GM19240 (cell line): ENCODE data around the gene ATP10A.
"Not testable (repeated sequence)": the region's sequence is repeated elsewhere in the genome, so short reads cannot be mapped to it uniquely, and the experiment has no call there.

Experiments used
- DNase-seq: peaks from one replicate; pipeline ENCODE4 v3.0.0; 2011; ENCODE audit warnings: low spot score; ENCODE audit not compliant: insufficient read length

ATP10A gene

DNA sequence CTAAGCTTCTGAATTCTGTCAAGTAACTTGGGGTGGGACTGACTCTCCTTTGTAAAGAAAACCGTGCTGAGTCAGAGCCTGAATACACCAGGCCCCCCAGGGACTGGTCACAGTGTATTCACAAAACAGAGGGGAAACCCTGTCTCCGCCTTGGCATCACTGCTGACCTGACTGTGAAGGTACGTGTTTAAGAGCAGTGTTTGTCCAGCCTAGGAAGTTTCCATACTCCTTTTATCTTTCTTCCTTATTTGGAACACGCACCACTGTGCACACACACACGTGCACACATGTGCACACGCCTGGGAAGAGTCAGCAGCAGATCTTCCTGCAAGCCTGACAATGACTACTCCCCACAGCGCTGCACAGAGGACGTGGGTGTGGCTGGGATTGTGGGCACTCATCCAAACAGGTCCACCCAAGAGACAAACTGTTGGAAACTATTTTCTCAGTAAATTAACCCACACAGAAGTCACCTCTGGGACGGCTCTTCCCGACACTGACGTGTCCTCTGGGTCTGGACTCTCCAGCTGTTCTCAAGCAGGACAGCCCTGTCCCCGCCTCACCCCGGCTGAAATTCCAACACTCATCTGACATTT is 87.7 kb downstream of the ATP10A start:
- no peak for DNase-seq

DNA sequence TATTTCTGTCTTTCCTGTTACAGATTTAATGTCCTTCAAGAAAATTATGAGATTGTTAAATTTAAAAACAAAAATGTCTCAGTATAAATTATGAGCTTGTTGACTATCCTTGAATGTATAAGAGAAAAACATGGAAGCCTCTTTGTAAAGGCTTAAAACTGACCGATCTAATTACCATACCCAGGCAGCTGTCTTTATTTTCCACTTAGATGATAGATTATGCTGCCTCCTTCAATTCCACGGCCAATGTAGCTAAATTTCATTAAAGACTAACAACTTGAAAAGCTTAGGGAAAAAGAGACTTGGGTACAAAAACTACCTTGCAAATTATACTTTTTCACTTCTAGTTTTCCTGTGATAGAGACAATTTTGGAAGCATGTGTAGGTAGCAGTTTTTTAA is 88.3 kb downstream of the ATP10A start:
- DNase-seq = no peak

DNA sequence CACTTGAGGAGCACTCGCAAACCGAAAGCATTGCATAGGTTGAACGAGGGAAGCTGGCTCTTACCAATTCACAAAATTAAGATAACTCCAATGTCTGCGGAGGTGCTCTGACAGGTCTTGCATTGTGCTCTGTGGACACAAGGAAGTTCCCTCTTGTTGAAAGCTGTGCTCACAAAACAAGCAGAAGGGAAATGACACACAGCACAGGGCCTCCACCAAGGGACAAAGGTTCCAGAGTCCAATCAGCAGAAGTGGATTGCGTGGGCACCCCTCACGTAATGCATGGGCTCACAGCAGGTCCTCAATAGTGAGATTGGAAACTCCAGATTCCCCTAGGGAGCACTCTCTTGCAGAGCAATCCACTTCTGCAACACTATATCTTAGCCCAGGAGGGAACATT is 89.9 kb downstream of the ATP10A start:
- DNase-seq = no peak

DNA sequence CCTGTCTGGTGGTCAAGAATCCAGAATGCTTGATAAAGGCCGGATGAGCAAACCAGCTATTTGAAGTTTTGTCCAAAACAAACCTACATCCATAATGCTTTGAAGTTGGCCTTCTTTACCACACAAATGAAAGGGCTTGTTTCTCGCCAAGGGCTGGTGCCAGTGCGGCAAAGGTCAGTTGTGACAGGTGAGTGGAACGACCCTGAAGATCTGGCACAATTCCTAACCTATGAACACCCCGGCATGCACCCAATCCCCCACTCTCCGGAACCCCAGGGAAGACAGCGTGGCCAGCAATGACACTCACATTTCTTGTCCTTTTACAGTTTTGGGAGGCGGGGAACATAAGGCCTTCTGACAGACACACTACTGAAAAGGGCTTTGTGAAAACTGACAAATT is 90.6 kb downstream of the ATP10A start:
- DNase-seq = no peak

DNA sequence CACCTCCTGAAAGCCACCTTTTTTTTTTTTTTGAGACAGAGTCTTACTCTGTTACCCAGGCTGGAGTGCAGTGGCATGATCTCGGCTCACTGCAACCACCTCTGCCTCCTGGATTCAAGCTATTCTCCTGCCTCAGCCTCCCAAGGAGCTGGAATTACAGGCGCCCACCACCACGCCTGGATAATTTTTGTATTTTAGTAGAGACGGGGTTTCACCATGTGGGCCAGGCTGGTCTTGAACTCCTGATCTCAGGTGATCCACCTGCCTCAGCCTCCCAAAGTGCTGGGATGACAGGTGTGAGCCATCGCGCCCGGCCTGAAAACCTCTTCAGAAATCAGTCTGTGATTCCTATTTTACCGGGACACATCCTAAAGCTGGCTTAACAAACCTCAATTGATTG is 91.4 kb downstream of the ATP10A start:
- not testable (repeated sequence) for DNase-seq

DNA sequence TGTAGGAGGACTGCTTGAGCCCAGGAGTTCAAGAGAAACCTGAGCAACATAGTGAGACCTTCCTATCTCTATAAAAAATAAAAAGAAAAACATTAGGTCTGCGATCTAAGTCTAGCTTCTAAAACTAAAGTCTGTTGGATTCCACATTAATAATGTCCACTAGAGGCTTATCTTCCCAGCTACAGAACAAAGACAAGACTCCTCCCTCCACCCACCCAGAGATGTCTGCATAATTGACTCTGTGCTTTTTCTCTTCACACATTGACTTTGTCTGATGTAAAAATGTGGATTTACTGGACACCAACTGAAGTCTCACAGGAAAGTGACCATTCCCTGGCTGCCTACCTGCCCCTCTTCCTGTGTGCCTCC is 91.8 kb downstream of the ATP10A start:
- no peak for DNase-seq

DNA sequence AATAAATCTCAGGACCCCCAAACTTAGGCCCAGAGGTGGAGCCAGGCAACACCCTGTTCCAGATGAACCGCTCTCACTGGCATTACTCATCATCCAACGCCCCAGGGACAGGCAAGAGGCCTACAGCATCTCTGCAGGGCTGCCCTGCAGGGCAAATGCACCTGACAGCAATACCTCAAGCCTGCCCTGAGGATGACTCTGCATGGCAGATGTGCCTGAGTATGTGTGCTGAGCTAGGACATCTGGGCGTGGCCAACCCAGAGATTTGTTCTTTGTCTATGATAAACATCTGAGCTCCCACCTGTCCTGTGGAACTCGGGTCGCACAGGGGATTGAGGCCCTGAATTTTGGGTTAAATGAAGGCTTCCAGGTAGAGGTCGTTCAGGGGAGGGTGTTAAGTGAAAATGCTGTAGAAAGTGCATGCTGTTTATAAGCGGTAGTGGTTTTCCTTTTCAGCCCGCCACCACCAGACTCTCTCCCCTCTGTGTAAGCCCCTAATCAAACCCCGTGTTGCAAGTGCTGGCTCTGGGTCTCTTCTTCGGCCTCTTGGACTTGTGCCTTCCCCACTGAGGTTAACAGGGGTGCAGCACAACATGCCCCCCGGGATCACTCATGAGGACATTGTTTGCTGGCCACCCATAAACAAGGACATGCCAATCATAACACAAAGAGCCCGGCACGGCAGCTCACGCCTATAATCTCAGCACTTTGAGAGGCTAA is 92.3 kb downstream of the ATP10A start:
- DNase-seq = no peak

DNA sequence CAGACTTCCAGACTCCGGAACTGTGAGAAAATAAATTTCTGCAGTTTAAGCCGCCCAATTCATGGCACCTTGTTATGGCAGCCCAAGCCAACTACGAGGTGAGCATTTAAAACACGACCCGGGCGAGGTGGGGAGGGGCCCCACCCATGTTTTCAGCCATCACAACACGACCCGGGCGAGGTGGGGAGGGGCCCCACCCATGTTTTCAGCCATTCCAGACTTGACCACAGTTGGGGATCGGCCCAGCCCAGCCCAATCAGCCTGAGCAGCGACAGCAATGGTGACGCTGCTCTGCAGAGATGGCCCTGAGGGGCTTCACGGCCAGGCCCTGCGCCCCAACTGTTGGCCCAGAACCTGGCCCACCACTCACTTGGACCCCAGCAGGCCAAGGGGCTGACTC is 93.1 kb downstream of the ATP10A start:
- no peak for DNase-seq

DNA sequence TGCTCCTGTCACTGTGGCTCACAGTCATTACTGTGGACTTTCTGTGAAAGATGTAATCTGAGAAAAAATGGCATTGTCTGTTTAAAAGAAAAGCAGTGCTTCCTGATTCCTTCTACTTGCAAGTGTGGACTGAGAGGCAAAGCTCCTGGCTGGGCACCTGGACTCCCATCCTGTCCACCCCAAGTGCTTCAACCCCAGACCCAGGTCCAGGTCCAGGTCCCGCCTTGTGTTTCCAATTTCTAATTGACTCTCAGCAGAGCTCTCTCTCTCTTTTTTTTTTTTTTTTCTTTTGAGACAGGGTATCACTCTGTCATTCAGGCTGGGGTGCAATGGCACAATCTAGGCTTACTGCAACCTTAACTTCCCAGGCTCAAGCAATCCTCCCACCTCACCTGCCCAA is 94.9 kb downstream of the ATP10A start:
- no peak for DNase-seq

DNA sequence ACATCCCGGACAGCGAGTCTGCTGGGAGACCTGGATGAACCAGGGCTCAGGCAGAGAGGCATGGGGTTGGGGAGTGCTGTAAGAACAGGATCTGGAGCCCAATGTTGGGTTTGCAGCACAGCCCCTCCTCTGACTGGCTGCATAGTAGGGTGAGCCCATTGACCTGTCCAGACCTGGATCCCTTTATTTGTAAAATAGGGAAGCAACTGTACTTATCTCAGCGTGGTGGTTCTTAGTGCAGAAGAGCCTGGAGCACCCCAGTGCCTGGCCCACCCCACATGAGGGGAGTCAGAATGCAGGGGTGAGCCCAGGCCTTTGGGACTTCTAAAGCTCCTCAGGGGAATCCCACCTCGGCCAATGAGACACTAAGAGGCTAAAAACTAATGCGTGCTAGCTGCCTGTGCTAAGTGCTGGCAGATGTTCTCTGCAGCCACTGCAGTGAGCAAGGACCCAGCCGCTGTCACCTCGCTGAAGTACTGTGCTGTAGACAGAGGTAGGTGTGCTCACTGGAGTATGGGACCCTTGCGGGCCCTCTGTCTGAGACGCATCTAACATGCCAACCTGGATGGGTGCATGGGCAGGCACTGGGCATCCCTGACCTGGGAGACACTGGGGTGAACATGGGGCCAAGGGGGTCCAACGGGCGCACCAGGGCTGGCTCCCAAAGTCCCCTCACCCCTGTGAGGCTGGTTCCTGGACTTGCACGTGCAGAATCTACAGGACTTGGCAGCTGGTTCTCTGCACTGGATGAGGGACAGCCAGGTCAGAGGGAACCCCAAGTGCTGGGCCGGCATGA is 95.6 kb downstream of the ATP10A start:
- DNase-seq = no peak

DNA sequence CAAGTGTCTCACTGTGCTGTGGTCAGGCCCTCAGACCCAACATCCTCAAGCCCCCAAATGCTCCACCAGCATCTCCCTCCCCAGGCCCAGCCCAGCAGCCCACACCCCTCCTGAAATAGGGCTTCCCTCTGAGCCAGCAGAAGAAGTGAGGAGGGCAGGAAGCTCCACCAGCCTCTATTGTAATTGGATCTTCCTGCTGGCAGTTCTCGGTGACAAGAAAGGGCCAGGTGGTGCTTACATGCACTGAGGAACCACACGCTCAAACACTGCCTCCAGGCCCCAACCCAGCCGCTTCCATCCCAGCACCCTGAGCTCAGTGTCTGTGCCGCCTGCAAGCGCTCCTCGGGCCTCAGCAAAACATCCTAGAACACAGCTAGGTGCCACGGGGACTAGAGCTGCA is 96.7 kb downstream of the ATP10A start:
- DNase-seq = no peak

DNA sequence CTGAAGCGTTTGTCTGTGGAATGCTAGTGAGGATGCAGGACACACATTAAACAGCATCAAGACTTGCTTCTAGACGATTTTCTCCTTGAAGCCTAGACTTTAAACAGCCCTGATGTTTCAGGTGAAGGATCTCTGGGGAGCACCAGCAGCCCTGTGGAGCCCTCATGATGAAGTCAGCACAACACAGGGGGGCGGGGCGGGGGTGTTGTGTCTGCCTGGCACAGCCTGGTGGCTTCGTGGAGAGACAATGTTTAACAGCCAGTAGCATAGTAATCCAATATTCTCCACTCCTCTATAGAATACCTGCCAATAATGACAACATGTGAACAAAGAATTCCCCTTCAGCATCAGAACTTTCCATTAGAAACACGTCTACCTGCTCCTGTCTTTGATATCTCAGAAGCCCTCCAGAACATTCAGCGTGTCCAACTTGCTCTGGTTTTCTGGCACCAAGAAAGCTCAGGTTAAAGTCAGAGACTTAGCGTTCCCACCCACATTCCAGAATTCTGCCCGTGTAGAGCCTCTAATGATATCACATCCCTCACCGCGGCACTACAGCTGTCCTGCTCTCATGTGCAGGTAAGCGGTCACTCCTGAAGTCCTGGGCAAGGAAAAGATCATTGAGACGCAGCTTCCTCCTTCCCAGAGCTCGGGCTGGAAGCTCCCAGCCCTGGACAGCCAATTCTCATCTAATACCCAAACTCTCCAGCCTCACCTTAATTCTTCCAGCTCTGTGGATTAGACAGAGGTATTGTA is 98.0 kb downstream of the ATP10A start:
- no peak for DNase-seq

DNA sequence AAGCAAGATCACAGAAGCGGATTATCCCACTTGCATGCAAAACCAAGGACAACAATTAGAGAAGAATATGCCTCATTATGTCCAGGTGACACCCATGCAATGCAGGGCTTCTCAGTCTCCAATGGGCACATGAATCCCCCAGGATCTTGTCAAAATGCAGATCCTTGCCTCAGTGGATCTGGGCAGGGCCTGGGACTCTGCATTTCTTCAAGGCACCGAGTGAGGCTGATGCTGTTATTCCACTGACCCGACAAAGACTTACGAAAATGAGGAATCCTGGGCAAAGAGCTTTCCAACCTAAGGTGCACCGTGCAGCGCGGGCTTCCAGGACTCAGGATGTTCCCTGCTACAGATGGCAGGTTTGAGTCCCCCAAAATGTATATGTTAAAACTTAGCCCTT is 99.2 kb downstream of the ATP10A start:
- DNase-seq = no peak

DNA sequence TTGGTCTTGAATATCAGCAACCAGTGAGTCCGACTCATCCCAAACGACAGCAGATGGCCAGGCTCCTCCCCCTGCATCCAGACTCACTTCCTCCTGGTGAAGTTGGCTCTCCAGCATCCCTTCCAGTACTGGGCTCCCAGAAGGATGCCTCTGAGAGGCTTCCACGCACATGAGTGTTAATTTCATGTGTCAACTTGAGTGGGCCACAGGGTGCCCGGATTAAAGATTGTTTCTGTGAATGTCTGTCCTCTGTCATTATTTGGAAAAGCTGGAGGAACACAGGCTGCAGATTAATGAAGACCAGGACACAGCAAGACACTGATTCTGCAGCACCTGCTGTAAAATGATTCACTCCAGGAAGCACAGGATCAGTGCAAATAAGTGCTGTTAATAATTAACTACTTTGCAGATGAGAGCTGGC is 99.8 kb downstream of the ATP10A start:
- DNase-seq = no peak

DNA sequence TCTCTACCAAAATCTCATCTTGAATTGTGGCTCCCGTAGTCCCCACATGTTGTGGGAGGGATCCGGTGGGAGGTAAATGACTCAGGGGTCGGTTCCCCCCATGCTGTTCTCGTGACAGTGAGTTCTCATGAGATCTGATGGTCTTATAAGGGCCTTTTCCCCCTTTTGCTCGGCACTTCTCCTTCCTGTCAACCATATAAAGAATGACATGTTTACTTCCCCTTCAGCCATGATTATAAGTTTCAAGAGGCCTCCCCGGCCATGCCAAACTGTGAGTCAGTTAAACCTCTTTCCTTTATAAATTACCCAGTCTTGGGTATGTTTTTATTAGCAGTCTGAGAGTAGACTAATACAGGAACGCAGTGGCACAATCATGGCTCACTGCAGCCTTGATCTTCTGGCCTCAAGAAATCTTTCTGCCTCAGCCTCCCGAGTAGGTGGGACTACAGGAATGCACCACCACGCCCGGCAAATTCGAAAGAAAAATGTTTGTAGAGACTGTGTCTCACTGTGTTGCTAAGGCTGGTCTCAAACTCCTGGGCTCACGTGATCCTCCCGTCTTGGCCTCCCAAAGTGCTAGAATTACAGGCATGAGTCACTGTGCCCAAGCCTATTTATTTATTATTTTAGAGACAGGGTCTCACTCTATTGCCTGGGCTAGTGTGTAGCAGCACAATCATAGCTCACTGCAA is 101.0 kb downstream of the ATP10A start:
- DNase-seq = no peak

DNA sequence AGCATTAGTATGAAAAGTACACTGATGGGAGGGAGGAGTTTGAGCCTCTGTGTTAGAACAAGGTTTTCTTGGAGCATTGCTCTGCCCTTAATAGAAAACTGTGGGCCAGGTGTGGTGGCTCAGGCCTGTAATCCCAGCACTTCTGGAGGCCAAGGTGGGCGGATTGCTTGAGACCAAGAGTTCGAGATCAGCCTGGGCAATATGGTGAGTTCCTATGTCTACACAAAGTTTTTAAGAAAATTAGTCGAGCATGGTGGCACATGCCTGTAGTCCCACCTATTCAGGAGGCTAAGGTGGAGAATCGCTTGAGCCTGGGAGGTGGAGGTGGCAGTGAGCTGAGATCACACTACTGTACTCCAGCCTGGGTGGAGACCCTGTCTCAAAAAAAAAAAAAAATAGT is 103.7 kb downstream of the ATP10A start:
- DNase-seq = no peak

DNA sequence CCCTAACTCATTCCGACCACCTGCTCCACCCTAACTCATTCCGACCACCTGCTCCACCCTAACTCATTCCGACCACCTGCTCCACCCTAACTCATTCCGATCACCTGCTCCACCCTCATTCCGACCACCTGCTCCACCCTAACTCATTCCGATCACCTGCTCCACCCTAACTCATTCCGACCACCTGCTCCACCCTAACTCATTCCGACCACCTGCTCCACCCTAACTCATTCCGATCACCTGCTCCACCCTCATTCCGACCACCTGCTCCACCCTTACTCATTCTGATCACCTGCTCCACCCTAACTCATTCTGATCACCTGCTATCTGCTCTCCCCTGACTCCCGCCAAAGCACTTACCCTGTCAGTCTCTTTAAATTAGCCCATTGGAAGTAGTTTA is 104.5 kb downstream of the ATP10A start:
- not testable (repeated sequence) for DNase-seq

DNA sequence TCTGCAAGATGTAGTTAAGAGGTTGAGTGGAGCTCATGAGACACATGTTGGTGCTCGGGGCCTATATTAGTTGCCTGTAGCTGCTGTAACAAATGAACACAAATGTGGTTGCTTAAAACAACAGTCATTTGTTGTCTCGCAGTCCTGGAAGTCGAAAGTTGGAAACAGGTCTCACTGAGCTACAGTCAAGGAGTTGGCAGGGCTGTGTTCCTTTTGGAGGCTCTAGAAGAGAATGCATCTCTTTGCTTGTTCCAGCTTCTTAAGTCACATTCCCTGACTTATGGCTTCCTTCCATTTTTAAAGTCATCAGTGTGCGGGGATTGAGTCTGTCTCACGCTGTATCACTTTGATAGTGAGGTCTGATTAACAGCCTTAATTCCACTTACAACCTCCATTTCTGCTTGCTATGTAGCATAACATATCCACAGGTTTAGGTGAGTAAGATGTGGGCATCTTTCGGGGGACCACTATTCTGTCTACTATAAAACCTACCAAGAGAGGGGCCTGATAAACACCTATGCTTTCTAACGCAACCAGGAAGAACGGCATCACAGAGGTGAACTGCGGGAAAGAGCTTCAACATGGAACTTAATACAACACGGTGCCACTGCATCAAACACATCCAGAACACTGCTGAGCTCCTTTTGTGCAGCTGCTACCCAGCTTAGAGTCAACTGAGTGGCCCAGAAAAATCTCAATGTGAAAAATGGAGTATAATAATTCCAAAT is 119.4 kb downstream of the ATP10A start:
- DNase-seq = no peak

DNA sequence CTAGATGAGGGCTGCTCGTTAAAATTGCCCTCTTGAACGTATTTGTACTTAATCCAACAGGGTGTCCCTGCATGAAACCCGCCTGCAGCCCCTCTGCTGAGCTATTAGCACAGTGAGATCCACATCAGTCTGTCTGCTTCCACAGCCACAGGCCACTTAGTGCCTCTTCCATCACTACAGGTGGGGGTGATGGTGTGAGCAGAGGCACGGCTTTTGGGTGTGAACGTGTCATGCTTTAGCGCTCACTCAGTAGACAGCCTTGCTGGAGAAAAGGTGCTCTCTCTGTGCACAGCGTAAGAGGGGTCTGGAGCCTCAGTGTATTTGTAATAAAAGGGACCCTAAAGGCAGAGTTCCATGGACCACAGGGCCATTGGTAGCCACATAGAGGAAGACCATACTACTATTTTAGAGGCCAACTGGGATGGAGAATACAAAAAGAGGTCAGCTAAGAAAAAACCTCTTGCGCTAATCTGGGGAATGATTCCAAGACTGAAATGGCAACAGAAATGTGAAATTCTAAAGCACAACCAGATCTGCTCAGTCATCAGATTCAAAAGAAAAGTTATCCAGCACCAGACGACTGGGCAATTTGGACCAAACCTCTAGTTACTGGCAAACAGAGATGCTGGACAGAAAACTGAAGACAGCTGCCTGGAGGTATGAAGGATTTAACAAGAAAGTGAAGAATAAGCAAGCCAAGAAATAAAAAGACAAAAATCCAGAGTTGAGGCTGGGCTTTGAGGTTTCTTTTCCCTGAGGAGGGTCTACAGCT is 120.2 kb downstream of the ATP10A start:
- DNase-seq = no peak
